NB4 (cell line): ENCODE data around the gene EFNB3.
A peak's percentile ranks its signal among the peaks of the same experiment; 100 is the strongest.

Experiments
- DNase-seq: peaks from one replicate; pipeline ENCODE4 v3.0.0; 2010; ENCODE audit warnings: low read depth
- H3K4me3 ChIP-seq: one replicate; pipeline ENCODE4 v1.5.1; 2011; ENCODE audit warnings: mild to moderate bottlenecking, low read depth, low read length, moderate library complexity
- MYC ChIP-seq: IDR thresholded peaks from 2 replicates; pipeline ENCODE4 v1.6.1; 2011; ENCODE audit warnings: low read depth, low read length
- POLR2A ChIP-seq: IDR thresholded peaks from 2 replicates; pipeline ENCODE4 v1.6.1; 2011; ENCODE audit warnings: mild to moderate bottlenecking; ENCODE audit not compliant: insufficient read length; ENCODE audit errors: extremely low read depth
- TF ChIP-seq, protein P1 (sequence below): IDR thresholded peaks from one replicate; pipeline ENCODE4 v1.5.1; 2012; ENCODE audit warnings: low read depth, low read length
- TF ChIP-seq, protein P2 (sequence below): IDR thresholded peaks from 2 replicates; pipeline ENCODE4 v1.6.1; 2011; ENCODE audit warnings: low read depth, low read length

EFNB3 gene, protein sequence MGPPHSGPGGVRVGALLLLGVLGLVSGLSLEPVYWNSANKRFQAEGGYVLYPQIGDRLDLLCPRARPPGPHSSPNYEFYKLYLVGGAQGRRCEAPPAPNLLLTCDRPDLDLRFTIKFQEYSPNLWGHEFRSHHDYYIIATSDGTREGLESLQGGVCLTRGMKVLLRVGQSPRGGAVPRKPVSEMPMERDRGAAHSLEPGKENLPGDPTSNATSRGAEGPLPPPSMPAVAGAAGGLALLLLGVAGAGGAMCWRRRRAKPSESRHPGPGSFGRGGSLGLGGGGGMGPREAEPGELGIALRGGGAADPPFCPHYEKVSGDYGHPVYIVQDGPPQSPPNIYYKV

DNA sequence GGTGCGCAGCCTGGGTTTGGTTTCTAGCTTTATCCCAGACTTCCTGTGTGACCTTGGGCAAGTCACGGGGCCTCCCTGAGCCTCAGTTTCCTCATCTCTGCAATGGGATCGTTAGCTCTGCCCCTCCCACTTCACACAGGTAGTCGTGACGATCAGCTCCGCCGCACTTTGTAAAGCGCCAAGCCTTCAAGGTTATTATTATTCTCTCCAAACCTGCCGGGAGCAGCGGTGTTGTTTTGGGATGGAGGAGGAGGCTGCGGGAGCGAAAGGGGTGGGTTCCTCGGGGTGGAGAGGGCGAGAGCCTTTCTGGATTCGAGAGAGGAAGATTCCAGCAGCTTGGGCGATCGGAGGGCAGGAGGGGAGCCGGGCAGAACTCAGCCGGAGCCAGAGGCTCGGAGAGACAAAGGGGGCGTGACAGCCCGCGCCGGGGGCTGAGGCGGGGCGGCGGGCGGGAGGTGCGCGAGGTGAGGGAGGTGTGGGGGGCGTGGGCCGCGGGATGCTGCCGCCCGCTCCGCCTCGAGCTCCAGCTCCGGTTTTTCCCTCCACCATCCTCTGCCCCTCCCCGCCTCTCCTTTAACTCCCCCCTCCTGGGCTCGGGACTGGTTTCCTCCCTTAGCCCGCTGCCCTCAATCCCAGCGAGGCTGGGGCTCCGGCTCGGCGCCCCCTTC is at the start of gene EFNB3:
TSS of gene EFNB3 (plus strand) at position 602 of the 668 bp plus-strand sequence. CDS start 397 bp downstream, outside the sequence.
- no peak for DNase-seq
- no peak within 1 kb of the TSS for H3K4me3 ChIP-seq
- TF ChIP-seq MYC (no peak), POLR2A (no peak)
- TF ChIP-seq, protein P1, sequence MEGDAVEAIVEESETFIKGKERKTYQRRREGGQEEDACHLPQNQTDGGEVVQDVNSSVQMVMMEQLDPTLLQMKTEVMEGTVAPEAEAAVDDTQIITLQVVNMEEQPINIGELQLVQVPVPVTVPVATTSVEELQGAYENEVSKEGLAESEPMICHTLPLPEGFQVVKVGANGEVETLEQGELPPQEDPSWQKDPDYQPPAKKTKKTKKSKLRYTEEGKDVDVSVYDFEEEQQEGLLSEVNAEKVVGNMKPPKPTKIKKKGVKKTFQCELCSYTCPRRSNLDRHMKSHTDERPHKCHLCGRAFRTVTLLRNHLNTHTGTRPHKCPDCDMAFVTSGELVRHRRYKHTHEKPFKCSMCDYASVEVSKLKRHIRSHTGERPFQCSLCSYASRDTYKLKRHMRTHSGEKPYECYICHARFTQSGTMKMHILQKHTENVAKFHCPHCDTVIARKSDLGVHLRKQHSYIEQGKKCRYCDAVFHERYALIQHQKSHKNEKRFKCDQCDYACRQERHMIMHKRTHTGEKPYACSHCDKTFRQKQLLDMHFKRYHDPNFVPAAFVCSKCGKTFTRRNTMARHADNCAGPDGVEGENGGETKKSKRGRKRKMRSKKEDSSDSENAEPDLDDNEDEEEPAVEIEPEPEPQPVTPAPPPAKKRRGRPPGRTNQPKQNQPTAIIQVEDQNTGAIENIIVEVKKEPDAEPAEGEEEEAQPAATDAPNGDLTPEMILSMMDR: no peak
- TF ChIP-seq, protein P2, sequence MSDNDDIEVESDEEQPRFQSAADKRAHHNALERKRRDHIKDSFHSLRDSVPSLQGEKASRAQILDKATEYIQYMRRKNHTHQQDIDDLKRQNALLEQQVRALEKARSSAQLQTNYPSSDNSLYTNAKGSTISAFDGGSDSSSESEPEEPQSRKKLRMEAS: no peak

DNA sequence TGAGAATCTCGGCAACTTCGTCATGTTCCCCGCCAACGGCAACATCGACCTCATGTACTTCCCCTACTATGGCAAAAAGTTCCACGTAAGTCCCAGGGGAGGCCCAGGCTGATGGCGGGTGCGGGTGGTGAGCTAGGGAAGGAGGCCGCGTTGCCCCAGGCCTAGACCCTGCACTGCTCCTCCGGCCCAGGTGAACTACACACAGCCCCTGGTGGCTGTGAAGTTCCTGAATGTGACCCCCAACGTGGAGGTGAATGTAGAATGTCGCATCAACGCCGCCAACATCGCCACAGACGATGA is 49.5 kb upstream of the EFNB3 start:
- no peak for DNase-seq
- H3K4me3 ChIP-seq: no peak overlapping the region
- TF ChIP-seq, protein P2: no peak
- TF ChIP-seq MYC (no peak), POLR2A (no peak)
- TF ChIP-seq, protein P1: no peak

DNA sequence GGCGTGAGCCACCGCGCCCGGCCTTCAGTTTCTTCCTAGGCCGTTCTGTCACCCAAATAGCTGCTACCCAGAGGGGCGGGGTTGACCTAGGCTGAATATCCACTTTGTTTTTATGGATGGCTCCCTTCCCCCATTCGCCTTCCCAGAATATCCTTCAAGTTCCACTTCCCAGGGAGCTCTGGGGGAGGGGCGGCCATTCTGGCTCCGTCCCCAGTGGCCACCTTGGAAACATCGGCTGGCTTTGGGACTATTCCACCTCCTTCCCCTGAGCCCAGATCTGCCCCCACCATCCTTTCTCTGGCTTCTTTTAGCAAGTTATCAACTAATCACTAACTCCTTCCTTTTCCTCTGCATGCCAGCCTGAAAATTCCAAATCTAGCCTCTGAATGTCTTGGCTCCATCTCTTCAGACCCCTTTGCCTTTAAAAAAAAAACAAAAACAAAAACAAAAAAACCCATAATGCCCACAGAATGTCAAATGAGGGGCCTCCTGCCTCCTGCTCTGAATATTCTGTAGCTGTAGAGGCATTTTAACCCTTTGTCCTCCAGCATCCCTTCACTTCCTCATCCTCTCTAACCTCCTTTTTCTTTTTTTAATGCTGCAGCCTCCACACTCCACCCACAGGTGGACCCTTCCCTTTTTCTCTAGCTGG is 47.9 kb upstream of the EFNB3 start:
- TF ChIP-seq, protein P2: no peak
- TF ChIP-seq MYC (no peak), POLR2A (no peak)
- TF ChIP-seq, protein P1: no peak
- DNase-seq: no peak
- no peak overlapping the region for H3K4me3 ChIP-seq

DNA sequence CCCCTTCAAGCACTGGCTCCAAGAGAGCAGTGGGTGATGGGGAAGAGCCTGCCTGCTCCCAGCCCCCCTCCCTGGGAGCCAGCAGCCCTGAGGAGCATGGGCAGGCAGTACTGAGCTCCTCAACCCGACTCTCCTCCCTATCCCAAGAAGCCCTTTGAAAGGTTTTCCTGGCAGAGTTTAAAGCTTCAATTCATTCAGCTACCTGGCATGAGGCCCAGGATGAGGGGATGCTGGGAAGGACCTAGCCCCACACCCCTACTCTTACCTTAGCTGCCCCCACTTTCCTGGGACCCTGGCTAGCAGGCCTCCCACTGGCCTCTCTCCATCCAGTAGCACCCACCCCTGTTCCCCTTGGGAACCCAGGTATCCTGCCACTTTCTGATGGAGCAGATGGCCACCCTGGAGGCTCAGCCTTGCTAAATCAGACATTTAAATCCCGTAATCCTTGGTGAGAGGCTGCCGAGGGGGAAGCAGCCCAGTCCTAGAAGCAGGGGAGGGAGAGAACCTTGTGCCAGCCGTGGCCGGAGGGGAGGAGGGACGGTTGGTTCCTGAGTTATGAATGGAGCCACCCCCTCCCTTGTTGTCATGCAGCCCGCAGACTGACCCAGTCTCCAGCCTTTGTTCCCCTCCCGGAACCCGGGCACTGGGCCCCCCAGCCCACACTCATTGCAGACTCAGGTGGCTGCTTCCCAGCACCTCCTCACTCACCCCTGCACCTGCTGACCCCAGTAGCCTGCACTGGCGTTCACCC is 37.2 kb upstream of the EFNB3 start:
- H3K4me3 ChIP-seq: no peak overlapping the region
- DNase-seq: no peak
- TF ChIP-seq MYC: no peak
- TF ChIP-seq, protein P2: no peak

DNA sequence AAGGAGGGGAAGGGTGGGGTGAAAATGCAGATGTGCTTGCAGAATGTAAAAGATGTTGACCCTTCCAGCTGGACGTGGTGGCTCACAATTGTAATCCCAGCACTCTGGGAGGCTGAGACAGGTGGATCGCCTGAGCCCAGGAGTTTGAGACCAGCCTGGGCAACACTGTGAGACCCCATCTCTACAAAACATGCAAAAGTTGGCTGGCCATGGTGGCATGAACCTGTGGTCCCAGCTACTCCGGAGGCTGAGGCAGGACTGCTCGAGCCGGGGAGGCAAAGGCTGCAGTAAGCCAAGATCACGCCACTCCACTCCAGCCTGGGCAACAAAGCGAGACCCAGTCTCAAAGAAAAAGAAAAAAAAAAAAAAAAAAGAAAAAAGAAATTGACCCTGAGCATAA is 36.5 kb upstream of the EFNB3 start:
- H3K4me3 ChIP-seq: no peak overlapping the region
- DNase-seq: no peak
- TF ChIP-seq, protein P2: no peak
- no peak for TF ChIP-seq POLR2A
- no peak for TF ChIP-seq MYC
- TF ChIP-seq, protein P1: no peak

DNA sequence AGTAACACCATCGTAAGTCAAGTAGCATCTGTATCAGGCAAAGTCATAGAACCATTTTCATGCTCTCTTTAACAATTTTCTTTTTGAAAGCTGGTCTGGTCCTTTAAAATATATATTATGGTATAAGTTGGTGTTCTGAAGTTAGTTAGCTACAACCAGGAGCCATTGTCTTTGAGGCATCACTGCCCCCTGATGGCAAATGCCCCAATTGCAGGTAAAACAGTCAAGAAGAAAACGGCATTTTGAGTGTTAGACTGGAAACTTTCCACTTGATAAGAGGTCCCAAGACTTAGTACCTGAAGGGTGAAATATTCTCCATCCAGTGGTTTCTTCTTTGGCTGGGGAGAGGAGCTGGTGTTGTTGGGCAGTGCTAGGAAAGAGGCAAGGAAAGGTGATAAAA is 31.8 kb upstream of the EFNB3 start:
- TF ChIP-seq, protein P1: peak; percentile 50
- no peak for TF ChIP-seq POLR2A
- no peak overlapping the region for H3K4me3 ChIP-seq
- DNase-seq: peak; percentile 52
